Measurements from ENCODE around the gene TERC.

DNA sequence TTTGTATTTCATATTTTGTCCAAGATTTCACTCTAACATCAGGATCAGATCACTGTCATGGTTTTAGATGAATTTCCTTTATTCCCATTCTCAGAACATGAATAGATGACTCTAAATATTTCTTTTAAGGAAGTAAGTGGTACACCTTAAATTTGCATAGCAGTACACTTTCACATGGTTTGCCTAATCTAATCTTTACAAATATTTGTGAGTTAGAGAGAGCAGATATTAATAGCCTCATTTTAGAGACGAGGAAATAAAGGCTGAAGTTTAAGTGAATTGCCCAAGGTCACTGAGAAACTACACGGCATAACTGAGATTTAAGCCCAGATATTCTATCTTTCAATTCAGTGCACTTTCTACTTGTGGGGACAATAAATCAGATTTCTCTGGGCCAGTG is 14.2 kb downstream of the TERC start:
- TF ChIP-seq, protein P1, sequence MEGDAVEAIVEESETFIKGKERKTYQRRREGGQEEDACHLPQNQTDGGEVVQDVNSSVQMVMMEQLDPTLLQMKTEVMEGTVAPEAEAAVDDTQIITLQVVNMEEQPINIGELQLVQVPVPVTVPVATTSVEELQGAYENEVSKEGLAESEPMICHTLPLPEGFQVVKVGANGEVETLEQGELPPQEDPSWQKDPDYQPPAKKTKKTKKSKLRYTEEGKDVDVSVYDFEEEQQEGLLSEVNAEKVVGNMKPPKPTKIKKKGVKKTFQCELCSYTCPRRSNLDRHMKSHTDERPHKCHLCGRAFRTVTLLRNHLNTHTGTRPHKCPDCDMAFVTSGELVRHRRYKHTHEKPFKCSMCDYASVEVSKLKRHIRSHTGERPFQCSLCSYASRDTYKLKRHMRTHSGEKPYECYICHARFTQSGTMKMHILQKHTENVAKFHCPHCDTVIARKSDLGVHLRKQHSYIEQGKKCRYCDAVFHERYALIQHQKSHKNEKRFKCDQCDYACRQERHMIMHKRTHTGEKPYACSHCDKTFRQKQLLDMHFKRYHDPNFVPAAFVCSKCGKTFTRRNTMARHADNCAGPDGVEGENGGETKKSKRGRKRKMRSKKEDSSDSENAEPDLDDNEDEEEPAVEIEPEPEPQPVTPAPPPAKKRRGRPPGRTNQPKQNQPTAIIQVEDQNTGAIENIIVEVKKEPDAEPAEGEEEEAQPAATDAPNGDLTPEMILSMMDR (optimal IDR thresholded peaks at IDR 0.05 in 1 of 3, IDR thresholded peaks at IDR 0.05 in 1 of 3, conservative IDR thresholded peaks at IDR 0.05 in 1 of 3; ENCODE audit: extremely low read depth in 1 of 3, insufficient read depth in 2 of 3, low read length in 3 of 3) = no peak
- no peak for TF ChIP-seq EZH2 (IDR thresholded peaks at IDR 0.05; ENCODE audit: low read length)
